EL (cell line): ENCODE measurements around the gene ACAA1.
A peak's percentile ranks its signal among the peaks of the same experiment; 100 is the strongest.
"Not testable (repeated sequence)": the region's sequence is repeated elsewhere in the genome, so short reads cannot be mapped to it uniquely, and the experiment has no call there.

Experiments
- DNase-seq: peaks from one replicate; pipeline ENCODE4 v3.0.0-alpha.2; 2016

ACAA1 gene

DNA sequence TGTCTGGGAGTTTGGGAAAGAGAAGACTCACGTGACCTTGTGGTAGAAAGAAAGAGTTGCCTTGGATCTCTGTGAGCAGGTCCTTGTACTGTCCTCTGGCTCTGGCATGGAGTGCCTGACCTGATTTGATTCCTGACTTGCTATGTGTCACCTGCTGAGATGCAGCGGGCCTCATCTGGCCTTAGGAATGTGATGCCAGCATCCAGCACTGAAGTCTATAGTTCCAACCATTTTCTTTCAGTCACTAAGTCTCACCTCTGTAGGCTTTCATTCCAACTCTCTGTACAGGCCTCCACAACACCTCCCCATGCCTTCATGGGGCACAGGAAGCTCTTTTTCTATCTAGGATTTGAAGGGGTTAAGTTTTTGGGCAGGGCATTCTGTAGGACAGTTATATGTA is 16.3 kb upstream of the ACAA1 start:
- no peak for DNase-seq

DNA sequence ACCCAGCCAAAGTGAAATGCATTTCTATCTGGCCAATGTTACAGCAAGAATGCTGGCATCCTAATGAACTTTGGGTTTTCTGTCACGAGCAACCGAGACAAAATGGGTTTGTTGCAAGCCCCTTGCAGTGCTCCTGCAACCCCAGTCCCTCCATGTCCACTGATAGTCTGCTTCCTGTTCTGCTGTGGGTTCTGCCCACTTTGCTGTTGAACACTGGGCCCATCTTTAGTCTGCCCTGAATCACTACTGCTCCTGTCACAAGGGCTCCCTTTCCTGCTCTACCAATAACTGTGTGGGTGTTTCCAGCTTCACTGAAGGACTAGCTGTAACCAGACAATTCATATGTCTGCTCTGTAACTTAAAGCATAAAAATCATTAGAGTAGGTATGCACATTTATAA is 15.7 kb upstream of the ACAA1 start:
- no peak for DNase-seq

DNA sequence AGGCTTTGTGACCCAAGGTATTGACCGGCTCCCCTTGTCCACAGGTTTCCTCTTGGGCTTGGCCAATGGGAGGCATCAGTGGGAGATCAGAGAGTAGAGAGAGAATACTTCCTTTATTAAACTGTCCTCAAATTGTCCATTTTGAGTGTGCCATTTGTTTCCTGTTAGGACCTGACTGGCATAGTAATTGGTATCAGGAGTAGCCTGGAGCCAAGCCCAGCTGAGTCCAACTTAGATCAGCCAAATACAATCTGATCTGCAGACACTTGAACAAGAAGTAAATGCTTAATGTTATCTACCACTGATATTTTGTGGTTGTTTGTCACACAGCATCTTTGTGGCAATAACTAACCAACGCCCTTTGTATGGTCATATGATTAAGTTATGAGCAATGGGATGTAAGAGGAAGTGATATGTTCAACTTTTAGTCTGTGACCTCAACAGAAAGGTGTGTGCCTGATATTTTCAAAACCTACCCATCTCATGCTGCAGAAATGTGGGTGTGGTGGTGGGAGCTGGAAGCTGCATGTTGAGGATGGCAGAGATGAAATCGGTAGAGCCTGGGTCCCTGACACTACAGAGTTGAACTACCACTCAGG is 14.8 kb upstream of the ACAA1 start:
- no peak for DNase-seq

DNA sequence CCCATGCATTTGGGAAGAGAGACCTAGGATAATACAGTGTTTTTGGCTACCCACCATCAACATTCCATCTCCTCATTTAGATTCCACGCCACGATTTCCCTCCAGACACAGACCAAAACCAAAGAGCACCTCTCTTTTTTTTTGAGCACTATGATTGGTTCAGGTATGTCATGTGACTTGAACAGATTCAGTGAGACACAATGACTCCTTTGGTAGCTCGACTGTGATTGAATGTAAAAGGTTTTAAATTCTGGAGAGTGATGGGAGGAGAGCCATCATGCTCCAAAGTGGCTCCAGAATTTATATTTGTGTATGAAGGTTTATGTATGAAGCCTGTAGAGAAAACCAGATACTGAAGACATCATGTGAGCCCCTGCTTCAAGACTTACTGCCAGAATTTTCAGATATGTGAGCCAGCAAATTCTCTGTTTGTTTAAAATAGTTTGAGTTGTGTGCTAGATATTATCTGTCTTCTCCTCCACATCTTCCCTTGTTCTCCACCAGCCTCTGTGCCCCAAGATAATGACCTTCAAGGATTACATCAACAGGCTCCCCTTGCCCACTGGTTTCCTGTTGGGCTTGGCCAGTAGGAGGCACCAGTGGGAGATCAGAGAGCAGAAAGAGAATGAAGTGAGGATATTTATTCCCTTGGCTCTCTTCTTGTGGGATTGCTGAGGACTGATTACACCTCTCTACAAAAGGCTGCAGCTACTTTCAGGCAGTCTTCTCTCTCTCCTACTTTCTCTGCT is 14.0 kb upstream of the ACAA1 start:
- no peak for DNase-seq

DNA sequence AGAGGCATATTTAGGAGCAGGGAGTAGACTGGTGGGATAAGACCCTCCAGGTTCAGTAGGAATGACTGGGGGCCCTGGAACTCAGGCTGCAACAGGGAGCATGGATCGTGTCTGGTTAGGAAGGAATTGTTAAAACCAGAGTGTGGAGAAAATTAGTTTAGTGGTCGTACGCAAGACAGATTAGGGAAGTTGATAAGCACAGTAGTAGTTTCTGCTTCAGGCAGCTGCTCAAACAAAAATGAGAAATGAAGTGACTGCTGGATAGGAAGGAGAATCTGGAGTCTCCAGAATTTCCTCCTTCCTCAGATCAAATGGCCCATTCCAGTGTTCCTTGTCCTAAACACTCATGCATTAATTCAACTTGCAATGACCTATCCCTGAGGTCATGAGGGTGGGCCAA is 12.8 kb upstream of the ACAA1 start:
- DNase-seq = no peak

DNA sequence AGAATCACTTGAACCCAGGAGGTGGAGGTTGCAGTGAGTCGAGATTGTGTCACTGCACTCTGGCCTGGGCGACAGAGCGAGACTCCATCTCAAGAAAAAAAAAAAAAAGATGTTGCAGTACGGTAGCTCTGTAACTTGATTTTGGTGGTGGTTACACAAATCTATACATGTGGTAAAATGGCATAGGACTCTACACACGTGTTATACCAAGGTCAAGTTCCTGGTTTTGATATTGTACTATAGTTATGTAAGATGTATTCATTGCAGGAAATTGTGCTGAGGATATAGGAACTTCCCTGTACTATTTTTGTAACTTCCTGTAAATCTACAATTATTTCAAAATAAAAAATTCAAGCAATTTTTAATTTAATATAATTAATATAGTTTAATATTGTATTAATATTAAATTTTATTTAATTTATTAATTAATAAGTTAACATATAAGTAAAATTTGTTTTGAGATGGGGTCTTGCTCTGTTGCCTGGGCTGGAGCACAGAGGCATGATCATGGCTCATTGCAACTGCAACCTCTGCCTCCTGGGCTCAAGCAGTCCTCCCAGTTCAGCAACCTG is 11.5 kb upstream of the ACAA1 start:
- DNase-seq = no peak

DNA sequence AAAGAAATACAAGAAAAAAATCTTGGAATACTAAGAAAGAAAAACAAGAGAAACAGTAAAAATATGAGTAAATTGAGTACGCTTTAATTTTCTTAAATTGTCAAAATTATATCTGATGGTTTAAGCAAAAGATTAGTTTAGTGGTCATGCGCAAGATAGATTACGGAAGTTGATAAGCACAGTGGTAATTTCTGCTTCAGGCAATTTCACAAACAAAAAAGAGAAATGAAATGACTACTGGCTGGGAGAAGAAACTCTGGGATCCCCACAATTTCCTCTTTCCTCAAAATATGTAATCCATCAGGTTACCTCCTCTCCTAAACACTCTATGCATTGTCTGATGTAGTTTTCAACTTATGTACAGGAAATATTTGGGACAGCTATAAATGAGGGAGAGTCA is 10.5 kb upstream of the ACAA1 start:
- DNase-seq = no peak

DNA sequence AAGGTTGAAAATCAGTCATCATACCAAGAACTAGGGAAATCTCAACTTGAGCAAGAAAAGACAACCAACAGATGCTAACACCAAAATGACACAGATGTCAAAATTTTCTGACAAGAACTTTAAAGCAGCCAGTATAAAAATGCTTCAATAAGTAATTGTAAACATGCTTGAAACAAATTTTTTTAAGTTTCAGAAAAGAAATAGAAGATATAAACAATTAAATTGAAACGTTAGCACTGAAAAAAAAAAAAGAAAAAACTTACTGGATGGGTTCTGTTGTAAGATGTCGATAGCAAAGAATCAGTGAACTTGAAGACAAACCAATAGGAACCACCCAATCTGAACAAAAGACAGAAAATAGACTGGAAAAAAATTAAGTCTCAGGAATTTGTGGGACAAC is 9.6 kb upstream of the ACAA1 start:
- DNase-seq = no peak

DNA sequence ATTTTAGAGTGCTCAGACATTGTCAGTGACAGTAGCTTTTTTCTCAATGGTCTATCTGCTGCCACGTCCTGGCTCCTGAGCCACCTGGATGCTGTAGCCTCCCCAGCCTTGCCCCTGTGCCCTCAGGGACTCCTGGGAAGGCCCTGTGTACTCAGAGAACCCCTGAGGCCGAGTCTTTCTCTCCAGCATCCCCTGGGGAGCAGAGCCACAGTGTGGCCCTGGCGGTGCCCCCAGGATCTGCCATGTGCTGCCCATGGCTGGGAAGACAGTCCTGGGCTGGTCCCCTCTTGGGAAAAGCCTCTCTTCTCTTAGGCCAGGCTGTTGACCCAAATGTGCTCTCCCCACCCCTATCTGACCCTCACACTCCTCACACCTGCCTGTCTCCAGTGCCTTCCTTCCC is 6.6 kb upstream of the ACAA1 start:
- DNase-seq = no peak

DNA sequence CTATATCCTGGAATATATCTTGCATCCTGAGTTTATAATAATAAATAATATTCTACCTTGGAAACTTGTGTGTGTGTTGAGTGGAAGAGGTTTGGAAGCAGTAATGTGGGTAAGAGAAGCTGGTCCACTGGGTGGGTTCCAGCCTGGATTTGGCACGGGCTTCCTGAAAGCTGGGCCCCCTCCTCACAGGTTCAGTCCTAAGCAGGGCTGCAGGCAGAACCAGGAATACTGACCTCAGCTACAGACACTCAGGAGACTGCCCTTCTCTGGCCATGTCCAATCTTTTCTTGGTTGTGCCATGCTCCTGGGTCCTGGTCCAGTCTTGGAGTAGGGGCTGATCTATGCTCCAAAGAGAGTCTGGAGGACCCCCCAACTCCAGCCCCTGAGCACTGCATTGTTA is 6.0 kb upstream of the ACAA1 start:
- DNase-seq = no peak

DNA sequence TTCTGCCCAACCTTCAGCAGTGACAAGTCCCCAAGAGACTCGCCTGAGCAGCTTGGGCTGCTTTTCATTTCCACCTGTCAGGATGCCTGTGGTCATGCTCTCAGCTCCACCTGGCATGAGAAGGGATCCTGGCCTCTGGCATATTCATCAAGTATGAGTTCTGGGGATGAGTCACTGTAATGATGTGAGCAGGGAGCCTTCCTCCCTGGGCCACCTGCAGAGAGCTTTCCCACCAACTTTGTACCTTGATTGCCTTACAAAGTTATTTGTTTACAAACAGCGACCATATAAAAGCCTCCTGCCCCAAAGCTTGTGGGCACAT is 5.0 kb upstream of the ACAA1 start:
- DNase-seq = no peak

DNA sequence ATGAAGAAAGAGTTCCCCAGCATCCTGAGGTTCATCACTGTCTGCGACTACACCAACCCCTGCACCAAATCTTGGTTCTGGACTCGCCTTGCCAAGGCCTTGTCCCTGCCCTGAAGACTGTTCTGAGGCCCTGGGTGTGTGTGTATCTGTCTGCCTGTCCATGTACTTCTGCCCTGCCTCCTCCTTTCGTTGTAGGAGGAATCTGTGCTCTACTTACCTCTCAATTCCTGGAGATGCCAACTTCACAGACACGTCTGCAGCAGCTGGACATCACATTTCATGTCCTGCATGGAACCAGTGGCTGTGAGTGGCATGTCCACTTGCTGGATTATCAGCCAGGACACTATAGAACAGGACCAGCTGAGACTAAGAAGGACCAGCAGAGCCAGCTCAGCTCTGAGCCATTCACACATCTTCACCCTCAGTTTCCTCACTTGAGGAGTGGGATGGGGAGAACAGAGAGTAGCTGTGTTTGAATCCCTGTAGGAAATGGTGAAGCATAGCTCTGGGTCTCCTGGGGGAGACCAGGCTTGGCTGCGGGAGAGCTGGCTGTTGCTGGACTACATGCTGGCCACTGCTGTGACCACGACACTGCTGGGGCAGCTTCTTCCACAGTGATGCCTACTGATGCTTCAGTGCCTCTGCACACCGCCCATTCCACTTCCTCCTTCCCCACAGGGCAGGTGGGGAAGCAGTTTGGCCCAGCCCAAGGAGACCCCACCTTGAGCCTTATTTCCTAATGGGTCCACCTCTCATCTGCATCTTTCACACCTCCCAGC is 4.4 kb upstream of the ACAA1 start:
- no peak for DNase-seq

DNA sequence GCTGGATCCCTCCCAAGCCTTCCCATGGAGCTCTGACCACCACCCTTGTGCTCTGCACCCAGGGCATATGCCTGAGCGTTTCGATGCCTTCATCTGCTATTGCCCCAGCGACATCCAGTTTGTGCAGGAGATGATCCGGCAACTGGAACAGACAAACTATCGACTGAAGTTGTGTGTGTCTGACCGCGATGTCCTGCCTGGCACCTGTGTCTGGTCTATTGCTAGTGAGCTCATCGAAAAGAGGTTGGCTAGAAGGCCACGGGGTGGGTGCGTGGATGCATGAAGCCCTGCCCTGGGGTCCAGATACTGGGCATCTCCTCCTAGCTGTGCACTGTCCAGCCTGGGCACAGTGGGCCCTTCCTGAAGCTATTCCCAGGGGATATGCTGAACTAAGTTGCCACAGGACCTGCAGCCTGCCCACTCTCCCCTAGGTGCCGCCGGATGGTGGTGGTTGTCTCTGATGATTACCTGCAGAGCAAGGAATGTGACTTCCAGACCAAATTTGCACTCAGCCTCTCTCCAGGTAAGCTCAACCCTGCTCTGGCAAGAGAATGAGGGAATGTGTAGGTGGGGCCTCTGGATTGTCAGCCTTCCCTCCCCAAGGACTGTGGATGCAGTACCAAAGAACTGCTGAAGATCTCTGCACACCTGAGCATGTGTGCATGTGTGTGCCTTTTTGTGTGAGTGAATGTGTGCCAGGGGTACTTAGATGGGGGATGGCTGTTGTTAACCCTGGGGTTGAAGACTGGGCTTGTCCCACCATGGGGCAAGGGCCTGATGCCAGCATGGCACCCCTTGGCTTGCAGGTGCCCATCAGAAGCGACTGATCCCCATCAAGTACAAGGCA is 3.6 kb upstream of the ACAA1 start:
- no peak for DNase-seq

DNA sequence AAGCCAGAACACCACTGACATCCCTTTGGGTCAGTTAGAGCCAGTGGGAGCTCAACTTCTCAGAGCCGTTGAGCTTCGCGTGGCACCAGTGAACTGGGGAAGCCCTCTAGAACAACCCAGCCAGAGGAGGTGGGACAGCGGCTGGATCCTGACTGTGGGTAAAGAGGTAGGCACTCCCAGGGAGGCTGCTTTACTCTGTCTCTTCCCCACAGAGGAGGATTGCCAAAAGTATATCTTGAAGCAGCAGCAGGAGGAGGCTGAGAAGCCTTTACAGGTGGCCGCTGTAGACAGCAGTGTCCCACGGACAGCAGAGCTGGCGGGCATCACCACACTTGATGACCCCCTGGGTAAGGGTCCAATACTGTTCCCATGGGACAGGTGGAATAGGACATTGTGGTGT is 2.7 kb upstream of the ACAA1 start:
- no peak for DNase-seq

DNA sequence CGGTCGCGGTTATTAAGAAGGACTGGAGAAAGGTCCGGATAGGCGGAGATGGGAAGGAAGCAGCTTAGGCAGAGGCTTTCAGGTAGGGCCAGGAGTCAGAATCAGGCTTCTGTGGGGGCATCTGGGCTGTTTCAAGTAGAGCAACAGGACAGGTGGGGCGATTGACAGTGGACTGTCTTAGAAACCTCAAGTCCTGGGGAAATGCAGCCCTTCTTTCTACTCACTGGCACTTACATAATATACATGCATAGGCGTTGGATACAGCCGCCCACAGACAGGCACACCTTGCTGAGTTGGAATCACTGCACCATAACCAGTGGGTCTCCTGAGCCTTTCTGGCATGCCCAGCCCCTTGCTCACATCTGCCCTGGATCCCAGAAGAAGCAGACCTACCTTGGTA is 2.3 kb upstream of the ACAA1 start:
- no peak for DNase-seq

DNA sequence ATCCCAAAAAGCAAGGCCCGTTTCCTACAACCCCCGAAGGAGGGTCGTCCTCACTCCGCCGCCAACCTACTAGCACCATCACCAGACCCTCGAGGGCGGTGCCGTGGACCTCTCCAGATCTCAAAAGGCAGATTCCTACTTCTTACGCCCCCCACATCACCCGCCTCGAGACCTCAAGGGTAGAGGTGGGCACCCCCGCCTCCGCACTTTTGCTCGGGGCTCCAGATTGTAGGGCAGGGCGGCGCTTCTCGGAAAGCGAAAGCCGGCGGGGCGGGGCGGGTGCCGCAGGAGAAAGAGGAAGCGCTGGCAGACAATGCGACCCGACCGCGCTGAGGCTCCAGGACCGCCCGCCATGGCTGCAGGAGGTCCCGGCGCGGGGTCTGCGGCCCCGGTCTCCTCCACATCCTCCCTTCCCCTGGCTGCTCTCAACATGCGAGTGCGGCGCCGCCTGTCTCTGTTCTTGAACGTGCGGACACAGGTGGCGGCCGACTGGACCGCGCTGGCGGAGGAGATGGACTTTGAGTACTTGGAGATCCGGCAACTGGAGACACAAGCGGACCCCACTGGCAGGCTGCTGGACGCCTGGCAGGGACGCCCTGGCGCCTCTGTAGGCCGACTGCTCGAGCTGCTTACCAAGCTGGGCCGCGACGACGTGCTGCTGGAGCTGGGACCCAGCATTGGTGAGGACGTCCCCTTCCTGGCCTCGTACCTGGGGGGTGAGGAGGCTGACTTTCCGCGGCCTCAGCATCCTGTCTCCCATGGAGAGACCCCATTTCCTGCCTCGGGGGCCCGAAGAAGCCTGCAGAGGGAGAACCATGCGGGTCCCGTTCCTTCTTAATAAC is 1.6 kb upstream of the ACAA1 start, which contains the start of gene MYD88:
TSS of gene MYD88 (plus strand) at position 313 of the 842 bp plus-strand sequence. CDS start at position 353, 40 bp downstream.
- peak; percentile 72 for DNase-seq

DNA sequence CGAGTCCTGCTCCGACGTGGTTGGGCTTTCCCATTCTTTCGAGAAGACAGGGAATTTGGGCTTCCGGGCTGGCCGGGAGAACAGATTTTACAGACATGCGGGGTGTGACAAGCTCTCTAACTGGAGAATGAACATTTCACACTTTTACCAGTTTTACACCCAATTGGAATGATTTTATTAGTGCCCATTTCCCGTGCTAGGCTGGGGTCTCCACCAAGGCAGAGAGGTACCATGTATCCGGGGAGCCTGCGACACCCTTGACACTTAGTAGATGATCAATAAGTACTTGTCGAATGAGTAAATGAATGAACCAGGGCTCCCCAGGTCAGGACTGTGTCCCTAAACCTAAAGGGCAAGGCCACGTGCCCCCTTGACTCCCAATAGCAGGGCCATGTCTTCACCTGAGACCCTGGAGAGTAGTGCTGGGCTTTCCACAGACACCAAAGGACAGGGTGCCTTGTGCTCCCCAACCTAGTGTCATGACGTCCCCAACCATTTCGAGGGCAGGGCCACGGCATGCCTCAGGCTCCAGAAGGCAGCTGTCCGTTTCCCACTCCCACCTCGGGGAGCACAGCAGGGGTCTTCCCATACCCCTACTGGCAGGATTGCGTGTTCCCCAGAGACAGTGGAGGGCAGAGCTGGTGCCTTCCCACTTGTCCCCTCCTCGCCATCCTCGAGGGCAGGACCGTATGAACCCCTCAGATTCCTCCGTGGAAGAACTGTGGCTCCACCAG is 855 bp upstream of the ACAA1 start:
- DNase-seq = no peak

DNA sequence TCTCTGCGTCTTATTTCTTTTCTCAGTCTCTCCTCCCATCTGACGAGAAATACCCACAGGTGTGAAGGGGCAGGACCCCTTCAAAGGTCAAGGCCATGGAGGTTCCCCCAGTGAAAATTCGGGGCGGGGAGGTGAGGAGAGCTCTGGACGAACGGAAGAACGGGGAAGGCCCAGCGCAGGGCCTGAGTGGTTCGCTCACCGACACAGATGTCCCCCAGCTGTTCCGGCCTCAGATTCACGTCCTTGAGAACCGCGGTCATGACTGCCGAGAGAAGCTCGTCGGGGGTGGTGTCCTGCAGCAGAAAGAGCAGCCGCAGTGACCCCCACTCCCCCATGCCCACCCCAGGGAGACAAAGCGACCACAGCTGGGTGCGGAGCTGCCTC is 542 bp downstream of the ACAA1 start:
- DNase-seq = peak; percentile 48

DNA sequence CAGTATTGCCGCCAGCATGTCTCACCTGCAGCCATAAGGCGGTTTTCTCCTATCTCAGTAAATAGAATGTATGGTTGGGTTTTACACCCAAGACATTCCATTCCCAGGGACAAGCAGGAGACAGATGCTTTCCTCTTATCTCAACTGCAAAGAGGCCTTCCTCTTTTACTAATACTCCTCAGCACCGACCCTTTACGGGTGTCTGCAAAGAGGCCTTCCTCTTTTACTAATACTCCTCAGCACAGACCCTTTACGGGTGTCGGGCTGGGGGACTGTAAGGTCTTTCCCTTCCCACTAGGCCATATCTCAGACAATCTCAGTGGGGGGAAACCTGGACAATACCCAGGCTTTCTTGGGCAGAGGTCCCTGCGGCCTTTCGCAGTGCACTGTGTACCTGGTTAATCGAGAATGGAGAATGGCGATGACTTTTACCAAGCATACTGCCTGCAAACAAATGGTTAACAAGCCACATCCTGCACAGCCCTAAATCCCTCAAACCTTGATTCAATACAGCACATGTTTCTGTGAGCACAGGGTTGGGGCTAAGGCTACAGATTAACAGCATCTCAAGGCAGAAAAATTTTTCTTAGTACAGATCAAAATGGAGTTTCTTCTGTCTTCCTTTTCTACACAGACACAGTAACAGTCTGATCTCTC is 1.2 kb downstream of the ACAA1 start:
- not testable (repeated sequence) for DNase-seq

DNA sequence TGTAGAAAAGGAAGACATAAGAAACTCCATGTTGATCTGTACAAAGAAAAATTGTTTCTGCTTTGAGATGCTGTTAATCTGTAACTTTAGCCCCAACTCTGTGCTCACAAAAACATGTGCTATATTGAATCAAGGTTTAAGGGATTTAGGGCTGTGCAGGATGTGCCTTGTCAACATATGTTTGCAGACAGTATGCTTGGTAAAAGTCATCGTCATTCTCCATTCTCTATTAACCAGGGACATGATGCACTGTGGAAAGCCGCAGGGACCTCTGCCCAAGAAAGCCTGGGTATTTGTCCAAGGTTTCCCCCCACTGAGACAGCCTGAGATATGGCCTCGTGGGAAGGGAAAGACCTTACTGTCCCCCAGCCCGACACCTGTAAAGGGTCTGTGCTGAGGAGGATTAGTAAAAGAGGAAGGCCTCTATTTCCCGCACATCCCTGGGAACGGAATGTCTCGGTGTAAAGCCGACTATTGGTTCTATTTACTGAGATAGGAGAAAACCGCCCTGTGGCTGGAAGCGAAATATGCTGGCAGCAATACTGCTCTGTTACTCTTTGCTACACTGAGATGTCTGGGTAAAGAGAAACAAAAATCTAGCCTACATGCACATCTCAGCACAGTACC is 2.3 kb downstream of the ACAA1 start:
- not testable (repeated sequence) for DNase-seq
